Fibroblast of pulmonary artery (primary cell): ENCODE data around the gene ADAMTSL1.

Experiments used
- DNase-seq: peaks from one replicate; pipeline ENCODE4 v3.0.0-alpha.2; 2010; ENCODE audit warnings: low read depth
- H3K4me3 ChIP-seq: replicated peaks from 2 replicates; pipeline ENCODE4 v1.5.1; 2011; ENCODE audit warnings: low read depth, mild to moderate bottlenecking, control low read depth, low read length, moderate library complexity
- CTCF ChIP-seq: IDR thresholded peaks from 2 replicates; pipeline ENCODE4 v1.5.1; 2011; ENCODE audit warnings: mild to moderate bottlenecking, control low read depth, low read length, inconsistent platforms; ENCODE audit errors: missing control alignments

The ADAMTSL1 gene

GRCh38 chr9:18604767-18605730 is 131.1 kb downstream of the ADAMTSL1 start:
- no peak for TF ChIP-seq CTCF
- no peak overlapping the region for H3K4me3 ChIP-seq
- no peak for DNase-seq

GRCh38 chr9:18605766-18606180 is 131.8 kb downstream of the ADAMTSL1 start:
- TF ChIP-seq CTCF: no peak
- peak; percentile 28 for DNase-seq
- no peak overlapping the region for H3K4me3 ChIP-seq

GRCh38 chr9:18606281-18606680 is 132.3 kb downstream of the ADAMTSL1 start:
- DNase-seq: no peak
- TF ChIP-seq CTCF: no peak
- H3K4me3 ChIP-seq: no peak overlapping the region

GRCh38 chr9:18606846-18607245 is 132.9 kb downstream of the ADAMTSL1 start:
- peak; percentile 53 for DNase-seq
- TF ChIP-seq CTCF: no peak
- H3K4me3 ChIP-seq: no peak overlapping the region

GRCh38 chr9:18608371-18608770 is 134.4 kb downstream of the ADAMTSL1 start:
- no peak overlapping the region for H3K4me3 ChIP-seq
- peak; percentile 16 for DNase-seq
- no peak for TF ChIP-seq CTCF

GRCh38 chr9:18610956-18611355 is 137.0 kb downstream of the ADAMTSL1 start:
- no peak for DNase-seq
- no peak for TF ChIP-seq CTCF
- H3K4me3 ChIP-seq: no peak overlapping the region
